GM19438 (cell line): ENCODE results near the gene FLNB.

Source experiments
- ATAC-seq: cut with Tn5 transposase; IDR thresholded peaks from one replicate; pipeline ENCODE4 v1.9.1; 2021; ENCODE audit warnings: low read depth; ENCODE audit not compliant: unreplicated experiment

FLNB gene

GRCh38 chr3:58008141-58009025 lies at the start of gene FLNB:
TSS of gene FLNB (plus strand) at chr3:58008422. CDS start at chr3:58008565, 143 bp downstream.
- no peak for ATAC-seq

GRCh38 chr3:57958642-57959422 lies 49.4 kb upstream of the FLNB start:
- ATAC-seq: no peak

GRCh38 chr3:57959423-57960173 lies 48.6 kb upstream of the FLNB start:
- ATAC-seq: no peak

GRCh38 chr3:57960174-57960505 lies 48.1 kb upstream of the FLNB start:
- no peak for ATAC-seq

- no peak for ATAC-seq
Observed at GRCh38 chr3:57961177-57961827, 46.9 kb upstream of the FLNB start.

GRCh38 chr3:57961828-57962447 lies 46.3 kb upstream of the FLNB start:
- no peak for ATAC-seq

- no peak for ATAC-seq
Observed at GRCh38 chr3:57962448-57962834, 45.8 kb upstream of the FLNB start.

GRCh38 chr3:57963811-57964346 lies 44.3 kb upstream of the FLNB start:
- no peak for ATAC-seq

- ATAC-seq: no peak
Observed at GRCh38 chr3:57966829-57967228, 41.4 kb upstream of the FLNB start.

GRCh38 chr3:57967590-57967989 lies 40.6 kb upstream of the FLNB start:
- no peak for ATAC-seq

- ATAC-seq: no peak
Observed at GRCh38 chr3:57968501-57968900, 39.7 kb upstream of the FLNB start.

- ATAC-seq: no peak
Observed at GRCh38 chr3:57971975-57972374, 36.2 kb upstream of the FLNB start.

GRCh38 chr3:57972531-57973111 lies 35.6 kb upstream of the FLNB start:
- no peak for ATAC-seq

GRCh38 chr3:57973715-57974477 lies 34.3 kb upstream of the FLNB start:
- no peak for ATAC-seq

GRCh38 chr3:57974796-57975388 lies 33.3 kb upstream of the FLNB start:
- no peak for ATAC-seq

- ATAC-seq: no peak
Observed at GRCh38 chr3:57977818-57978235, 30.4 kb upstream of the FLNB start.

- no peak for ATAC-seq
Observed at GRCh38 chr3:57978316-57978715, 29.9 kb upstream of the FLNB start.

- no peak for ATAC-seq
Observed at GRCh38 chr3:57980416-57980815, 27.8 kb upstream of the FLNB start.
